Hematopoietic multipotent progenitor cell treated with erythropoietin and hydrocortisone succinate and interleukin-3 and kit ligand, for 4 days (in vitro differentiated cells): ENCODE measurements around the gene ANGPTL7.
A peak's percentile ranks its signal among the peaks of the same experiment; 100 is the strongest.
"Not testable (repeated sequence)": the region's sequence is repeated elsewhere in the genome, so short reads cannot be mapped to it uniquely, and the experiment has no call there.

ENCODE experiments used
- DNase-seq: peaks from one replicate; pipeline ENCODE4 v3.0.0-alpha.2; 2015

ANGPTL7 gene, protein sequence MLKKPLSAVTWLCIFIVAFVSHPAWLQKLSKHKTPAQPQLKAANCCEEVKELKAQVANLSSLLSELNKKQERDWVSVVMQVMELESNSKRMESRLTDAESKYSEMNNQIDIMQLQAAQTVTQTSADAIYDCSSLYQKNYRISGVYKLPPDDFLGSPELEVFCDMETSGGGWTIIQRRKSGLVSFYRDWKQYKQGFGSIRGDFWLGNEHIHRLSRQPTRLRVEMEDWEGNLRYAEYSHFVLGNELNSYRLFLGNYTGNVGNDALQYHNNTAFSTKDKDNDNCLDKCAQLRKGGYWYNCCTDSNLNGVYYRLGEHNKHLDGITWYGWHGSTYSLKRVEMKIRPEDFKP

DNA sequence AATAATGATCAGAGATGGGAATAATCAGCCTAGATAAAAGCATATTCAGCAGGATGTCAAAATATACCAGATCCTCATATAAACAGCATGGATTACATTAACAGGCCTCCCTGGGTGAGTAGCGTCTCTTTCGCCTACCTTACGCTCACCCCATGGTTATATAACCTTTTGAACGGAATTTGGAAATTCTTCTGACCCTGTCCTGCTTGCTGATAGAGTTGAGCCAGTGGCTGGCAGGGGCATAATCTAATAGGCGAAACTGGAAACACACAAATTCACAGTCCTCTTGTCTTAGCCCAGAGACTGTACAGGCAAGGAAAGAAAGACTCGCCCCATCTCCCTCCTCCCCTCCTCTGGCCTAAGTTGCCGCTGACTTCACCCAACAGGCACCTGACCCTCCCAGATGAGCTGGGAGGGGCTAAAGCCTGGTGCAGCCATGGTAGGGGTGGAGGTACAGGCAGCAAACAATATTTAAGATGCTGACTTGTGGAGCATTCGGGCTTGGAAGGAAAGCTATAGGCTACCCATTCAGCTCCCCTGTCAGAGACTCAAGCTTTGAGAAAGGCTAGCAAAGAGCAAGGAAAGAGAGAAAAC is at the start of gene ANGPTL7:
ANGPTL7 (plus strand) TSS at position 498 of the 594 bp plus-strand sequence. CDS start 225 bp downstream, outside the sequence.
- no peak for DNase-seq

DNA sequence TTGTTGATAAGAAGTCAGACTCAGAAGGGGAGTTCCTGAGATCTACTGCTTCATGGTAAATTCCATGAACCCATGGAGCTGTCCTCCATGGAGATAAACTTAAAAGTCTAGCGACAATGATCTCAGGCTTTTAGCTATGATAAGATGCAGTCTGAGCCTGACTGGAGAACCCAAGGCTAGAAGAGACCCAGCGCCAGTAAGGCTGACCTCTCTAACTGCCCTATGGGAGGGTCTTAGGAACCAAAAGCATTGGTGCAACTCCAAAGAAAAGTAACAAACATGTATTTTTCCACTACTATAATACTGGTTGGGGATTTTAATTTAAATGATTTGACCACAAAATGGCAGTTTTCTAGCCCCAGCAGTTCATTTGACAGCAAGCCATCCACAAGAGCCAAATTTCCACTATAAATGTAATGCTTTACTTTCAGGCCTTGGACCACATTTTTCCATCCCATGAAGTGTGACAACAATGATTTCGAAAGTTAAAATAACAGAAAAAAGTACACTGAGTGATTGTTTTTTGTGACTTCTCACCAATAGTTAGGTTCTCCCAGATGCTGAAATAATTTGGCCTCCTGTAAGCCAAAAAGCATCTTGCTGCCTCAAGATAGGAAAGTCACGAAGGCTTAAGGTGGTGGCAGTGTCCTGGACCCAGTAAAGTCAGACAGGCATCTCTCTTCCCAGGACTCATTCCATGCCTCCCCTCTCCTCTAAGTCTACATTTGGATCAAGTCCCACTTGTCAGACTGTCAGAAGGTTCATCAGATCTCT is 46.4 kb upstream of the ANGPTL7 start:
- DNase-seq: no peak

DNA sequence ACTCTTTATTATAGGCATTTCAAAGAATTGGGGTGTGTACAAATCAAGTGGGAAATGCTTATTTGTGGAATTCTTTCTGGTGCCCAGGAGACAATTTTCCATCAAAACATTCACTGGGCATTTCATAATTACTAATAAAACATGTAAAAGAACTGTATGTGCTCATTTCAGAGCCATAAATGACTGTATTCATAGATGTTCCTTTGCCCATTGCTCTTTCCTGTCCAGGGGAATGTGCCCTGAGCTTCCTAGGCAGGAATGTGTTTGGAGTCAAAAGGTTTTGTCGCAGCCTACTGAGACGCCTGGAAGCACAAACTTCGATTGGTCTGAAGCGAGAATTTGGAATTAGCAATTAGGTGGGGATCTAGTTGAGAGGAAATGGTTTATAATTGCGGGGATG is 45.8 kb upstream of the ANGPTL7 start:
- DNase-seq: no peak

DNA sequence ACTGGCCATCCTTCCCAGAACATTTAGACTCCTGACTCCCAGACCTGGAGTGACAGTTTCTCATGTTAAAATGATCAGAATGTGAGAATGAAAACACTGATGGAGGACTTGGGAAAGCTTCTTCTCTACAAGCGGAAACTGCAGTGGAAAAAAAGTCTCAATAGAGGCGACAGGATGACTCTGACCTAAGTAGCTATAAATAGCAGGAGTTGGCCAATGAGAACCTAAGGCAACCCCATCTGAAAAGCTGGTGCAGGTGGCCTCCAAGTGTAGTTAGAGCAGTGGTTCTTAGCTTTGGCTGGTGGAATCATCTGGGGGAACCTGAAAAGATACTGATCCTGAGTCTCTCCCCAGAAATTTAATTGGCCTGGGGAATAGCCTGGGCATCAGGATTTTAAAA is 45.2 kb upstream of the ANGPTL7 start:
- no peak for DNase-seq

DNA sequence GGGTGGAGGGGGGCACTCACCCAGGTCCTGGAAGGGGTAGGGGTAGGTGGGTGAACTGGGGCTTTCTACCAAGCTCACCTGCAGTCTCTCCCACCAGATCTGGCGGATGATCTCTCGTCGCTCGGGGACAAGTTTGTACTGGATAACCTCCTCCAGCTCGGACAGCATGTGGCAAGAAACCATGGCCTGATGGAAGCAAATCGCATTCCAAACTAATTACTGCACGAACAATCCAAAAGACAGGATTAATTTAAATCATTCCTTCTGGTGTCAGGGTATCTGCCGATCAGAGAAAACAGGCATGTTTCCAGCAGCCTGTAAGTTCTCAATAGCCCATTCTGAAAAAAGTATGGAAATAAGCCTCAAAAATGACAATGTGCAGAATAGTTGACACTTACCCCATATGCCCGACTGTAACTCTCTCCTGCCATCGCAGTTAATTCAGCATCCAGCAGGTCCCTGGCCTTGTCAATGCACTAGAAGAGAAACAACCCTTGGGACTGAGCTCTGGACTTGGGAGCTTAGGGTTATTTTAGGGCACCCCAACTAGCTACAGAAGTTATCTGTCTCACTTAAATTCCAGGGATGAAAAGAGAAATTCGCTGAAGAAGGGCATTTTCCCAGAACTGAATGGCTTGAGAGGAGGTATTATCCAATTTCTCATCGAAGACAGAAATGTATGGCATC is 44.4 kb upstream of the ANGPTL7 start:
- no peak for DNase-seq

DNA sequence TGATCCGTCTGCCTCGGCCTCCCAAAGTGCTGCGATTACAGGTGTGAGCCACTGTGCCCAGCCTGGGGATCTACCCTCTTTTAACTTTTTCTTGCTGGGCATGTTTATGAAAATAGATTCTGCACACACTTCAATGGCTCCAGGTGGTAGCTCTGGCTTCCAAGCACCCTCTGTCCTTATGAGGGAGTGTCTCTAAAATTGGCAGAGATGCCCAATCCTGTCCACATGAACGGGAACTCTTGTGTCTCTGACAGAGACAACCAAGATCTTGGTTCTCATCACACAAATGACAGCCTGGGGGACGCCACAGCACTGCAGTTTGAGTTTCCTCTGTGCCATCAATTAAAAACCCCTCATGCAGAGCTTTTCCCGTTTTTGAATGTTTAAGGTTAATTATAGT is 43.4 kb upstream of the ANGPTL7 start:
- DNase-seq: no peak

DNA sequence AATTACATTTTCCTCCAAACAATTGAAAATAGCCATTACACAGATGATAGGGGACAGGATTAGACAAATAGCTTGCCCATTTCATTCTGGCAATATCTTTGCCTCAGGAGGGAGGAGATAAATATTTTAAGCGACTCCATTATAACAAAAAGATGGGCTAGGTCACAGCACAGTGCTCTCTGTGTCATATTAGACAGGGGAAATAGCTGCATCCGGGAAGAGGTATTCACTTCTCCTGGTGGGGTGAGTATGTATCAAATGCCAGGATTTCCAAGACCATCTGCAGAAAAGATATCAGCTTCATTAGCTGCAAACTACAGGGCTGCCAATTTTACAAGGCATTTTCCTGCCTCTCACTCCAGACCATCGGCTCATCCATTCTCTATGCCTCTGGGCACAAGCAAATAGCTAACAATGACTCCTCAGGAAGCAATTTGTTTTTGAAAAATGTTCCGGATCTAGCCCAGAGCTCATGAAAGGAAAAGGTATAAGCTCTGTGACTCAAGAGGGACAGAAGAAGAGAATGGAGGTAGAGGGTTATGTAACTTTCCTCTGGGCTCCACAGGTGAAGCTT is 41.9 kb upstream of the ANGPTL7 start:
- DNase-seq: no peak

DNA sequence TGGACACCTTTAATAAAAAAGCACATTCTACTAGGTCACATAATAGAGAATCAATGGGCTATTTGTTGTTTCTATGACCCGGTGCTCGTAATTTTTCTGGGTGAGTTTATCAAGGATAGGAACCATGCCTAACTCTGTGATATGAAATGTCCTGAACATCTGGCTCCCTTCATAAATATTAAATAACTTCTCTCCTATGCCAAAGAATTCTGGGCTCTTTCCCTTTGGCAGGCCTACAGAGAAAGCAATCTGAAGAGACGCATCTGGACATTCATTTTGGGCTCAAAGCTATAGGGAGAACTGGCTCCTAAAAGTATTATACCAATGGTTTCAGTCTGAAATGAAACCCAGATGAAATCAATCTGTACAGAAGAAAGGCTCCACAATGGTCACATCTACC is 38.8 kb upstream of the ANGPTL7 start:
- no peak for DNase-seq

DNA sequence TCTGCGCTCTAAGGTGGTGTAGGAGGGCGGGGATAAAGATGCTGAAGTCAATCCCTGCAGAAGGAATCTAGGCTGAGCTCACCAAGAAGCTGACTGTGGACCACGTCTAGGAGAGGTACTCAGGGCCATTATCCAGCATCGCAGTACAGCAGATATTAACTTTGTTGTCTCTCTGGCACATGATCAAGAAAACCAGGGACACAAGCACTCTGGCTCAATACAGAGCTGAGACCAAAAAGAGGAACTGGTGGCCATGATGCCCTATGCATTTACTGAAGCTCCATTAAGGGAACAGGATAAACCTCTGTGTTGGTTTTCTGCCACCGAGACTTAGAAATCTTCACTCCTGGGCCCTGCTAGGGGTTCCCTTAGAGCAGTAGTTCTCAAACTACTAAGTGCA is 38.0 kb upstream of the ANGPTL7 start:
- DNase-seq: peak; percentile 28

DNA sequence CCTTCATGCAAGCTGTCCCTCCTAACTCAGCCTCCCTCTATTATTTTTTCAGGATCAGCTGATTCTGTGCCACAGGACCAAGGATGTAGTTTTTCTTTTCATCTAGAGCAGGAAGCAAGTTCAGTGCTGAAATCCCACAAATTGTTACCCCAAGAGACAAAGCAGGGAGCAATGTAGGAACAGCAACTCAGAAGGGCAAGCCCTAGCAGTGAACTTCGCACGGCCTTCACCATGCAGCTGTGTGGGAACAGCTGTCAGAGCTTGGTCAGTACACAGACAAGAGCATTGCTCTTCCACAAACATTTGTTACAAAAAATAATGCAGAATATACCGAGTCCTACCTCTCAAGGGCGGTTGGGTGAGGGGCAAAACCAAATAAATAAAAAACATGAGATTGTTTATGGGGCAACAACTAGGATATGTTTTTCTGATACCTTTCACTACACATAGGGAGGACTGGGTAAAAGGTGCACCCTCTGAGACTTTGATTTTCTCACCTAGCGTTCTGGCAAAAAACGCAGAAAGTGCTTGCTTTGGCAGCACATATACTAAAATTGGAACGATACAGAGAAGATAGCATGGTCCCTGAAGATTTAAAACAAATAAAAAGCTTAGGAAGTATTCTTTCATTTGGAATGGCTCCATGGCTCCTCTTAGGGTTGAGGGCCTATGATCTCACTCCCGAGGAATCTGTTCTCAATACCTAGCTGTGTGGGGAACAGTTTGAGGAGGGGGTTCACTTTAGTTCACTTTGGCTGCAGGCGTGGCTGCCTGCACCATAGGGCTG is 37.1 kb upstream of the ANGPTL7 start:
- no peak for DNase-seq

DNA sequence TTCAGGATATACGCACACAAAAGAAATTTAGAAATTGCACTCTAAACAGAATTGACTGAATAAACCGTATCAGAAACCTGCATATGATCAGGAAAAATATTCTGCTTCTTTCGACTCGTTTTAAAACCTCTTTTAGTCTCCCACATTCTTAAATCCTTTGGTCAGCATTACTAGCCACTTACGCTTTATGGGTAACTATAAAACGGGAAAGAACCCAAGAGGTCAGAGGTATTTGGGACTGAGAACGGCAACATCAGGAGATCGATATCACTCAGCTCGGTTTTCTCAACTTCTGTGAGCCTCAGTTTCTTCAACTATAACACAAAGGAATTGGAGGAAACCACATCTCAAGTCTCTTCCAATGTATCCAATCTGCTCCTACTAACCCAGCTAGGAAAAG is 36.4 kb upstream of the ANGPTL7 start:
- no peak for DNase-seq

DNA sequence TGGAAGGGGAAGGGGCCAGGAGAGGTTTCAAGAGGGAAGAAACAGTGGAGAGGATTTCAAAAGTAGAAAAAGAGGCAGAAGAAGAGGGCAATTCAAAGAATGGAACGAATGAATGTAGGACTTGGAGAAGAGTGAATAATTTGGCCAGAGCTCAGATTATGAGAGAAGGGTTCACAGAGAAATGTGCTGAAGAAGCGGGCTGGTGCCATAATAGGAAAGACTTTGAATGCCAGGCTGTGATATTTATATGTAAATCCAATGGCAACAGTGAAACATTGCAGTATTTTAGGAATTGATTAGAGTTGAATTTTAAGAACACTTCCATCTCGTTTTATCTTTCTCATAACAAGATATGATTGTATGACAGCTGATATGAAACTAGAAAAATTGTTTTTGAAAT is 36.0 kb upstream of the ANGPTL7 start:
- no peak for DNase-seq

DNA sequence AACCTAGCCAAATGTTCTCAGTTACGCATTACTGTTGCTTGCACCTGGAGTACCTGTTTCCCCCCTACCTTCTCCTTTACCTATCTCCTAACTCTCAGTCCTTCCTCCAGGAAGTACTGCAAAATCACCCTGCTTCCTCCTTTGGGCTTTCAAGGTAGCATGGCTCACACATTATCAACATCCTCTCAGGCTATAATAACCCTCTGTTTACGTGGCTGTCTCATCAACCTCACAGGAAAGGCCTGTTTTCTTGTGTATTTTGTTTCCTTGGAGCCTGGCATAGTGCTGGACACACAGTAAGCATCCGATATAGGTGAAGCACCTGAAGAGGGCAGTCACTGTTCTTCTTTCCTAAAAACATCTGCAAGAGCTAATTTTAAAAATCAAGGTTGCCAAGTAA is 32.7 kb upstream of the ANGPTL7 start:
- no peak for DNase-seq

DNA sequence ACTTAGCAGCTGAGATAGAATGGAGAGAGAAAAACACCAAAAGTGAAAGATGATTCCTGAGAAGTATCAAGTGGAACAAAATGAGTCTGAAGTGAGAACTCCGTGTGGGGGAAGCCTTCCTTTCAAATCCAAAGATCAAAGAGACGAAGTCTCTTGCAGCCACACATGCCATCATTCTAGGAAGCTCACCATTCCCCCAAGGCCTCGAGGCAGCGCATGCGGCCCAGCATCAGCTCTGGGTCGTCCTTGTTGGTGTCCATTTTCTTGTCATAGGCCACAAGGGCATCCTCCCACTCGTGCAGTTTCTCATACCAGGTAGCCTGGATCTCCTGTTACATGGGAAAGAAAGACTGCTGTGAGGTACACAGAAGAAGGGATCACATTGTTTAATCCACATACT is 32.2 kb upstream of the ANGPTL7 start:
- no peak for DNase-seq

DNA sequence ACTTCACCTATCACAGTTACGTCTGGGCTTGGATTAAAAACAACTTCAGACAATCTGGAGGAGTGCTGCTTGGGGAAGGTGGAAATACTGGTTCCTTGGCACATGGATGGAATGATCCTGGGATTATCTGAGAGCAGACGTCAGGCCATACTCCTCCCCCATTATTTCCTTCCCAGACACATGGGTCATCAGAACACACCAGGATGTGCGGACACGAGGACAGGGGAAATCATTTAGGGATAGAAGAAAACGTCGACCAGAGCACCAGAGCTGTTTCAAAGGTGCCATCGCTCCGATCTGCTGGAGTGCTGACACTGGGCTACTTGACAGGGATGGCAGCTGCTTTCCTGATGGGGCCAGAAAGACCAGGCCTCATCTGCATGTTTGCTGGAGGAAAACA is 31.8 kb upstream of the ANGPTL7 start:
- no peak for DNase-seq

DNA sequence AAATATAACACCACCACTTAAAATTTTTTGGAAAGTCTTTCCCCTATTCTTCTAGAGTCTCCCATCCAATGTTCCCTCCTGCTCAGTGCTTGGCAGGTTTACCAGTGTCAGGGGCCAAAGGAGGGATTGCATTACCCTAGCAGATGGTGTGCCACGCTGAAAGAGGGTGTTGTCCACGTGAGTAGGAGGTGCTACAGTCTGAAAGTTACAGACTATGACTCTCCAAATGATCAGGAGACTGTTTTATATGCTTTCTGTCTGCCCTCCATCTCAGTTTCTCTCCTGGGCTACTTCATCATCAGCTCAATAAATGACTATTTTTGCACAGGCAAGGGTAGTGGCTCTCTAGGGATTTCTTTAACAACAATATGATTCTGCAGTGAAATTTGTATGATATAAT is 31.3 kb upstream of the ANGPTL7 start:
- DNase-seq: no peak

DNA sequence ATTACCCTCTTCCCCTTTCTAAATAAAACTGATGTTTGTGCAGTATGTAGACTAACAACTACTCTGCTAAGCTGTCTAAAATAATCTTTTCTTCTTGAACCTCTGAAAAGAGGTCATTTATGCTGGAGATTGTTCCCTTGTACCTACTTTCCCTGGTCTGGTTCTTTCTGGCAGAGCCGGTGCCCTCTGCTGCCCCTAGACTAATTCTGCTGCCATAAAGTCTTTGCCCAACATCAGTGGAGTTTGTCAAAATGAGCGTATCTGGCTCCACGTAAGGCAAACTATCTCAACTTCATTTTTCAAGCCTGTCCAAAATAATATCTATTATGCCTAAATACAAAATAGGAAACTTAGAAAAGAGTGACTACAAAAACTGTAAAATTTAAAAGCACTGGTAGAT is 30.9 kb upstream of the ANGPTL7 start:
- DNase-seq: no peak

DNA sequence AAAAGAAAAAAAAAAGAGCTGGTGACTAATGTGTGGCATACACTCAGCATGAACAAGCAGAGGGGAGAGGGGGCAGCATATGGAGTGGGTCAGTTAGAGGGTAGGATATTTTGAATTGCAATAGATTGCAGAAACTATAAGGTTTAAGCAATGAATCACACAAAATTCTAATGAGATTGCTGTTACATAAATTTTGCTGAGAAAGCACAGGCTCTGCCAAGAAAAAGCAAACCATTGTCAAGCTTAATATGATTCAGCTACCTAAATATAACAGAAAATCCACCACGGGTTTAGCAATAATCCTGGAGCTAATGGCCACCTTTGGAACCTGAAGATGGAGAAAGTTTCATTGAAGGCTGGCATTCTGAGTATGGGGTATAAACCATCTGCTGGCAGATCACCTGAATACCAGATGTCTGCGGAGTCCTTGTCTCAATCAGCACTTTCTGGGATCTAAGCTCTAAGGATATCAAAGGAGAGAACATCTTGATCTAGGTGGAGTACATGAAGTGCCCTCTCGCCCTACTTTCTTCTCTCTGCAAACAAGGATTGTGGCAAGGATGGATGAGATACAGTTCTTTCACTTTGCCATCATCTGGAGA is 30.3 kb upstream of the ANGPTL7 start:
- no peak for DNase-seq

DNA sequence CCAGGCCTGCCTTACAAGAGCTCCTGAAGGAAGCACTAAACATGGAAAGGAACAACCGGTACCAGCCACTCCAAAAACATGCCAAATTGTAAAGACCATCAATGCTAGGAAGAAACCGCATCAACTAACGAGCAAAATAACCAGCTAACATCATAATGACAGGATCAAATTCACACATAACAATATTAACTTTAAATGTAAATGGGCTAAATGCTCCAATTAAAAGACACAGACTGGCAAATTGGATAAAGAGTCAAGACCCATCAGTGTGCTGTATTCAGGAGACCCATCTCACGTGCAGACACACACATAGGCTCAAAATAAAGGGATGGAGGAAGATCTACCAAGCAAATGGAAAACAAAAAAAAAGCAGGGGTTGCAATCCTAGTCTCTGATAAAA is 26.4 kb upstream of the ANGPTL7 start:
- not testable (repeated sequence) for DNase-seq

DNA sequence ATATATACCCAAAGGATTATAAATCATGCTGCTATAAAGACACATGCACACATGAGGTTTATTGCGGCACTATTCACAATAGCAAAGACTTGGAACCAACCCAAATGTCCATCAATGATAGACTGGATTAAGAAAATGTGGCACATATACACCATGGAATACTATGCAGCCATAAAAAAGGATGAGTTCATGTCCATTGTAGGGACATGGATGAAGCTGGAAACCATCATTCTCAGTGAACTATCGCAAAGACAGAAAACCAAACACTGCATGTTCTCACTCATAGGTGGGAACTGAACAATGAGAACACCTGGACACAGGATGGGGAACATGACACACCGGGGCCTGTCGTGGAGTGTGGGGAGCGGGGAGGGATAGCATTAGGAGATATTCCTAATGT is 22.4 kb upstream of the ANGPTL7 start:
- not testable (repeated sequence) for DNase-seq

DNA sequence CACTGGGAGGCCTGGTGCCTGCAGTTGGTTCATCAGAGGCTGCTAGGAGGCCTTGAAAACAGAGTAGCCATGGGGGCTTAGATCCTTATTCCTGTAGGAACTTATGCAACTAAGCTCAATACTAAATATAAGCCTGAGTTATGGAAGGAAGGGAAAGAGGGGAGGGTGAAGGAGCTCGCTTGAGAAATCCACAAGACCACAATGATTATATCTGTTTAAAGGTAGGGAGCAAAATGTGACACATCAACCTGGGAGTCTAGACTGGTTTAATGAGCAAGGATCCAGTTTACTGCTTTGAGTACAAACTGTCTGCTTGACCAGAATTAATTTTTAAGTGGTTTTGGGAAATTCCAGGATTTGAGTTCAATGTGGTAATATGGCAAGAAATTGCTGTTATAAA is 20.4 kb upstream of the ANGPTL7 start:
- DNase-seq: no peak

DNA sequence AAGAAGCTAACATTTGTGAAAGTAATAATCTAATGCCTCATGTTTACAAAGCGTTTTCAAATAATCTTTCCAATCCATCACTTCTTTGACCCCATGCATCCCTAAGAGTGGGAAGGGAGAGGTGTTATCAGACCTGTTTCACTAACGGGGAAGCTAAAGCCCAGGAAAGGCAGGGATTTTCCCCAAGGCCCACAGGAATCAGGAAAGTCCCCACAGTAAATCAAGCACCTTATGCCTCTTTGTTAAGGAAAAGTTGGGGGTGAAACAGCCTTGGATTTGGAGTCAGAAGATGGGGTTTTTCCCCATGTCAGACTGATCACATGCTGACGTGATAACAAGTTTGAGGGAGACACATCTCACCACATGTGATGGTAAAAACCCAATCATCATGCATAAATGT is 20.0 kb upstream of the ANGPTL7 start:
- no peak for DNase-seq
